ENCODE data around the gene NUDT14.

DNA sequence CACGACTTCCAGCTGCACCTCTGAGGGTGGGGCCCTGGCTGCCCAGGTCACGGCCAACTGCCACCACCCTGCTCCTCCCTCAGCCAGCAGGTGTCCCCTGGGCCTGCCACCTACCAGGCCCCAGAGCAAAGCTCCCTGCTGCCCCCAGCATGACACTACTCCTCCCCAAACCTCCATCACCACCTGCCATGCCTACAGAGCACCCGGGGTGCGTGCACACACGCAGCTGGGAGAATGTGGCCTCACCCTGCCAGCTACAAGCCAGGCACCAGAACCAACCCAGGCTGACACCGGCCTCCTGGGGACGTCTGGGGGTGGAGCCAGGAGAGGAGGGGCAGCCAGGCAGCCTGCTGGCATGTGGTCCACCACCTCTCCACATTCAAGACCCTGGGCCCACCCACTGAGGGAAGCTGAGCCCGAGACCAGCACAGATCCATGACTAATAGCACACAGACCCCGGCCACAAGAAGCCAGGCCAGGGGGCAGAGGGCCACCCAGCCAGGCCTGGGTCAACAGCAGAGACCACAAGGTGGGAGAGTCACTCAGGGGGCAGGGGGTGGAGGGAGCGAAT lies 15.9 kb downstream of the NUDT14 start:
- TF ChIP-seq, protein P1, sequence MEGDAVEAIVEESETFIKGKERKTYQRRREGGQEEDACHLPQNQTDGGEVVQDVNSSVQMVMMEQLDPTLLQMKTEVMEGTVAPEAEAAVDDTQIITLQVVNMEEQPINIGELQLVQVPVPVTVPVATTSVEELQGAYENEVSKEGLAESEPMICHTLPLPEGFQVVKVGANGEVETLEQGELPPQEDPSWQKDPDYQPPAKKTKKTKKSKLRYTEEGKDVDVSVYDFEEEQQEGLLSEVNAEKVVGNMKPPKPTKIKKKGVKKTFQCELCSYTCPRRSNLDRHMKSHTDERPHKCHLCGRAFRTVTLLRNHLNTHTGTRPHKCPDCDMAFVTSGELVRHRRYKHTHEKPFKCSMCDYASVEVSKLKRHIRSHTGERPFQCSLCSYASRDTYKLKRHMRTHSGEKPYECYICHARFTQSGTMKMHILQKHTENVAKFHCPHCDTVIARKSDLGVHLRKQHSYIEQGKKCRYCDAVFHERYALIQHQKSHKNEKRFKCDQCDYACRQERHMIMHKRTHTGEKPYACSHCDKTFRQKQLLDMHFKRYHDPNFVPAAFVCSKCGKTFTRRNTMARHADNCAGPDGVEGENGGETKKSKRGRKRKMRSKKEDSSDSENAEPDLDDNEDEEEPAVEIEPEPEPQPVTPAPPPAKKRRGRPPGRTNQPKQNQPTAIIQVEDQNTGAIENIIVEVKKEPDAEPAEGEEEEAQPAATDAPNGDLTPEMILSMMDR (IDR thresholded peaks at IDR 0.05; ENCODE audit: borderline replicate concordance, extremely low read depth, low read length, poor library complexity, severe bottlenecking) = no peak
- no peak for TF ChIP-seq EZH2 (IDR thresholded peaks at IDR 0.05; ENCODE audit: borderline replicate concordance, low read depth, low read length, severe bottlenecking)
